Osteoblast (primary cell): ENCODE measurements around the gene PRR33. TPM values are rescaled to one million over a fixed set of nuclear protein-coding genes. Genes with fewer than 3 reads are reported as not detected.
"Not testable (repeated sequence)": the region's sequence is repeated elsewhere in the genome, so short reads cannot be mapped to it uniquely, and the experiment has no call there.

Source experiments
- DNase-seq: peaks from one replicate; pipeline ENCODE4 v3.0.0; 2011; ENCODE audit warnings: low spot score, mixed read lengths; ENCODE audit not compliant: insufficient read length; ENCODE audit errors: missing footprints
- H2AFZ ChIP-seq: 2 replicates; pipeline ENCODE4 v1.6.0; 2011; ENCODE audit warnings: mild to moderate bottlenecking, low read length
- H3K27ac ChIP-seq: 2 replicates; pipeline ENCODE4 v1.5.1; 2011; ENCODE audit warnings: mild to moderate bottlenecking, low read depth, low read length, moderate library complexity
- H3K27me3 ChIP-seq: 2 replicates; pipeline ENCODE4 v1.6.0; 2012; ENCODE audit warnings: mild to moderate bottlenecking, control low read depth, inconsistent platforms, low read length, moderate library complexity; ENCODE audit not compliant: insufficient read depth
- H3K36me3 ChIP-seq: 2 replicates; pipeline ENCODE4 v1.5.1; 2011; ENCODE audit warnings: mild to moderate bottlenecking, low read length, control low read depth, moderate library complexity; ENCODE audit not compliant: insufficient read depth
- H3K4me1 ChIP-seq: 2 replicates; pipeline ENCODE4 v1.5.1; 2011; ENCODE audit warnings: mild to moderate bottlenecking, low read length, control low read depth, moderate library complexity; ENCODE audit not compliant: insufficient read depth
- H3K4me2 ChIP-seq: 2 replicates; pipeline ENCODE4 v1.6.0; 2011; ENCODE audit warnings: mild to moderate bottlenecking, low read length; ENCODE audit not compliant: insufficient read depth
- H3K4me3 ChIP-seq: fragments of 200-600 bp; sonication (generic); 3 replicates; pipeline ENCODE4 v1.5.1; 2012; ENCODE audit warnings: mild to moderate bottlenecking, low read length, inconsistent platforms; ENCODE audit not compliant: insufficient read depth
- H3K79me2 ChIP-seq: 2 replicates; pipeline ENCODE4 v1.6.0; 2012; ENCODE audit warnings: mild to moderate bottlenecking, low read length, control low read depth, inconsistent platforms; ENCODE audit not compliant: insufficient read depth
- H3K9me3 ChIP-seq: 2 replicates; pipeline ENCODE4 v1.5.1; 2011; ENCODE audit warnings: low read depth, low read length, control low read depth
- H4K20me1 ChIP-seq: 2 replicates; pipeline ENCODE4 v1.6.0; 2012; ENCODE audit warnings: mild to moderate bottlenecking, low read length, control low read depth; ENCODE audit not compliant: insufficient read depth
- CTCF ChIP-seq: IDR thresholded peaks from 2 replicates; pipeline ENCODE4 v1.5.1; 2011; ENCODE audit warnings: mild to moderate bottlenecking, low read depth, low read length, moderate library complexity; ENCODE audit errors: extremely low read depth
- total RNA-seq: library from RNA; depleted of rRNA; stranded (reverse); fragments of >200 nt; gene quantifications from 2 replicates; pipeline ENCODE4 v1.2.3, GENCODE V29; 2012

Gene PRR33
- total RNA-seq, 1 donor, result not detected

GRCh38 chr11:1876361-1877063 is 15.2 kb downstream of the PRR33 start:
- Histone ChIP-seq H3K9me3 (no peaks in the 10 kb centered on the region), H3K4me3 (peak overlapping the region; percentile 56), H3K27ac (no peak overlapping the region), H3K4me1 (peaks cover 15% of the 10 kb centered on the region), H3K36me3 (no peaks in the 10 kb centered on the region), H3K4me2 (peak overlapping the region; percentile 71), H3K27me3 (peaks cover 1% of the 10 kb centered on the region), H3K79me2 (no peaks in the 10 kb centered on the region), H2AFZ (peak overlapping the region; percentile 68), H4K20me1 (no peaks in the 10 kb centered on the region)
- peak; percentile 74 for TF ChIP-seq CTCF
- DNase-seq, result peak; percentile 99

GRCh38 chr11:1875851-1876301 is 15.8 kb downstream of the PRR33 start:
- not testable (repeated sequence) for H3K27ac ChIP-seq, H3K4me3 ChIP-seq, H3K79me2 ChIP-seq, H3K27me3 ChIP-seq, H3K36me3 ChIP-seq, H3K9me3 ChIP-seq, H4K20me1 ChIP-seq
- Histone ChIP-seq H3K4me2 (peak overlapping the region; percentile 71), H3K4me1 (peaks cover 12% of the 10 kb centered on the region), H2AFZ (peak overlapping the region; percentile 68)
- peak; percentile 50 for DNase-seq

GRCh38 chr11:1875093-1875850 is 16.4 kb downstream of the PRR33 start:
- Histone ChIP-seq H4K20me1 (no peaks in the 10 kb centered on the region), H3K4me2 (no peak overlapping the region), H3K9me3 (no peaks in the 10 kb centered on the region), H3K4me1 (peaks cover 9% of the 10 kb centered on the region), H3K36me3 (no peaks in the 10 kb centered on the region), H3K27me3 (peaks cover 13% of the 10 kb centered on the region), H3K4me3 (no peak overlapping the region), H3K27ac (no peak overlapping the region), H2AFZ (no peak overlapping the region), H3K79me2 (no peaks in the 10 kb centered on the region)
- DNase-seq, result peak; percentile 83
- TF ChIP-seq CTCF, result no peak

GRCh38 chr11:1874441-1875092 is 17.1 kb downstream of the PRR33 start:
- H2AFZ ChIP-seq, H3K27ac ChIP-seq, H3K4me3 ChIP-seq, H3K4me2 ChIP-seq, H3K79me2 ChIP-seq, H3K36me3 ChIP-seq, H4K20me1 ChIP-seq, H3K9me3 ChIP-seq: not testable (repeated sequence)
- DNase-seq, result peak; percentile 73
- Histone ChIP-seq H3K27me3 (peaks cover 21% of the 10 kb centered on the region), H3K4me1 (peaks cover 13% of the 10 kb centered on the region)

GRCh38 chr11:1873813-1874150 is 17.9 kb downstream of the PRR33 start:
- Histone ChIP-seq H3K27me3 (peaks cover 28% of the 10 kb centered on the region), H3K4me1 (peaks cover 21% of the 10 kb centered on the region)
- not testable (repeated sequence) for H3K4me3 ChIP-seq, H3K4me2 ChIP-seq, H3K36me3 ChIP-seq, H3K27ac ChIP-seq, H3K9me3 ChIP-seq, H3K79me2 ChIP-seq, DNase-seq, H4K20me1 ChIP-seq, H2AFZ ChIP-seq
